Measurements from ENCODE around the gene CAMK2D.

Gene CAMK2D

DNA sequence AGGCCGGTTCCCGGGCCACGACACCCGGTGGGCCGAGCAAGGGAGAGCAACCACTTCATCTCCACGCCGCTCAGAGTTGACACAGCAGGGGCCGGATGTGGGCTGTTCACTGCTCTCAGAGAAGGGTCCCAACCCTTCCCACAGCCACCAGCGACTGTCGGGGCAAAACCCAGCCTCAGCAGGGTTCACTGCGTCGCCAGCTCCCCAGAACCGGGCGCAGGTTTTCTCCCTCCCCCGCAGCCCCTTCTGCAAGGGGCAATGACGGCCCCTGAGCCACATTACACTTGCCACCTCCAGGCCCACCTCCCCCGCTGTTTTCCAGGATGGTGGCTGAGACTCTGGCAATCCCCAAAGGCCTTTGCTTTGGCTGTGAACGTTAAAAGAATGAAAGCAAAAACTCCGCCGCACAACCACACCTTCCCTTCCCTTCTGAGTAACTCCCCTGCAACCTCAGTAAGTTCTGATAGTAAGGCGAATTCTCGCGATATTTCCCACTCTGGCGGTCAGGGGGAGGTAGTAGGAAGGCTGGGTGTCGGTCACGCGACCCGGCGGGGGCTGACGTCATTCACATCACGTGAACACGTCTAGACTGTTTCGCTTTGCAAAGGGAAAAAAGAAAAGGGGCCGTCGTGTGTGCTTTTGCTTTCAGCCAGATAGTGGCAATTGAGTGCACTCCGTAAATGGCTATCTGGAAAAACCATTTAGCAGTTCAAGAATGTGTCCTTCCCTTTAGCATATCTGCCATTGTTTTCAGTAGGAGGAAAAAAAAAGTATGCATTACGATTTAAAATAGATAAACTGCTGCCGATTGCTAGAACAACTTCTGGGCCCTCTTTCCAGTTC lies 869 bp upstream of the CAMK2D start:
- peak; percentile 99 for DNase-seq

GRCh38 chr4:113760795-113761619 lies 531 bp downstream of the CAMK2D start:
- no peak for DNase-seq

GRCh38 chr4:113760094-113760794 lies 1.3 kb downstream of the CAMK2D start:
- no peak for DNase-seq

- no peak for DNase-seq
These were observed 1.8 kb downstream of the CAMK2D start for GRCh38 chr4:113759696-113760093.

DNA sequence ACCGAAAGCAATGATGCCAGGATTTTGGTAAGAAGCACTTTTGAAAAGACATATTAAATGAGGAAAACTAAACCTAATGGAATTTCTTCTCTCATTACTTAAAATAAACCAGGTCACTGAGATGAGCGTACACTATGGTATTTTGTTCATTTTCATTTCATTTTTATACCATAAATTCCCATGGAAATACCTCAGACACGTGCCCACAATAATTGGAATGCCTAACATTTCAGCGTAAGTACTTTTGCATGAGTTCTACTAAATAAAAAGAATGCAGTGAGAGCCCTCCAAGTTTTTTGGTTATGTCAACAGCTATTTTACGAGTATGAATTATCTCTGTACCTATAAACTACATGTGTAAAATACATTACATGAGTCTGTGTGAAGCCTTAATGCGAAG lies 3.2 kb downstream of the CAMK2D start:
- DNase-seq = peak; percentile 22

DNA sequence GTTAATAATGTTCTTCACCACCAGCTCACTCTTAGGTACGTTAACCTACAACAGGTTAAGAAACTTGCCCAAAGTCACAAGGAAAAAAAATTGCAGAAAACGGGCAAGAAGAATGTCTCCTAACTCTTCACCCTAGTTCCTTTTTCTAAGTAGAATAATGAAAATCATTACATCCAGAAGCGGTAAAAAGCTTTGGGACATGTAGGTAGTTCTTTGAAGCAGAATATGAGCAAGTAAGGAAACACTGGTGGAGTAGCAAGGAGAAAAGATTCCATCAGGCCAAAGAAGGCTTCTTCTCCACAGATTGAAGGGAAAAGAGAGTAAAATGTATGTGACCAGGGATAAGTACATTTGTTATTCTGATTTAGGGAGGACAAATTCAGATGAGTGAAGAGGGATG lies 4.1 kb downstream of the CAMK2D start:
- no peak for DNase-seq

DNA sequence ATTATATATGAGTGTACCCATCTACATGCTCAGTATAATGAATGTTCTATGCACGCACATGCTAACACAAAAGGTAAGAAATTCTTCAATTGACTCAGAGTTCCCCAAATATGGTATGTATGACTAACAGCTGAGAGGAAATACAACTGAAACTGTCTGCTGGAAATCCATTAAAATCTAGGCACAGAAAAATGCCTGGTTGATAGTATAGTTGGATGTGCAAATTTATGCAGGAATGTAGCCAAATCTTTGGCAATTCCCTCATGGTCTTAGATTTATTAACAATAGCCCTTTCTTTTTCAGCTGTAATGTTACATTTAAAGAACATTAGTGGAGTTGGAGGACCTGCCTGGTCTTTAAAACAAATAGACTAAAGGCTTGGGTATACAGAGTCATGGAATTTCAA lies 5.5 kb downstream of the CAMK2D start:
- peak; percentile 86 for DNase-seq

DNA sequence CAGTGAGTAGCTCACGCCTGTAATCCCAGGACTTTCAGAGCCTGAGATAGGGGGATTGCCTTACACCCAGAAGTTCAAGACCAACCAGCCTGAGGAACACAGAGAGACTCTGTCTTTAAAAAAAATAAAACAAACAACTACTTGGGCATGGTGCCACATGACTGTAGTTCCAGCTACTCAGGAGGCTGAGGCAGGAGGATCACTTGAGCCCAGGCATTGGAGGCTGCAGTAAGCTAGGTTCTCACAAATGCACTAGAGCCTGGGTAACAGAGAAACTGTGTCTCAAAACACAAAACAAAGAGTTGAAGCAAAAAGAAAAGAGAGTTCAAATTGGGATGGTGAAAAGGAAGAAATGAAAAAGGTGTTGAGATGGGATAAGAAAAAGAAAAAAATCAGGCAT lies 10.8 kb downstream of the CAMK2D start:
- DNase-seq = no peak

DNA sequence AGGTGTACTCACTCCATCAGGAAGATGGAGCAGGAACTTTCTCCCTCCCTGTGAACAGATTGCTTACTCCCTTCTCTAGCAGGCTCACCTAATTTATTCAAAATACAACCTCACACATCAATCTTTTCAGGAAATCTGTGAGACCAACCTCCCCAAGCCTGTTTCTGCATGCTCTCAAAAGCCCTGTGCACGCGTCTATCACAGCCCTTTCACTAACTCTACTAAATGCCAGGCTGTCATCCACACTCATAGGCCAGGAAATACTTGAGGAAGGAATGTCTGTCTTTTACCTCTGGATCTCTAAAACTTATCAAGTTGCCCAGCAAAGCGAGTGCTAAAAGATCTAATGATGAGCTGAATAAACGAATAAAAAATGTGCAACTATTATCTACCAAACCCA lies 11.2 kb downstream of the CAMK2D start:
- DNase-seq = no peak

GRCh38 chr4:113749178-113749577 lies 12.4 kb downstream of the CAMK2D start:
- DNase-seq = no peak

- no peak for DNase-seq
These were observed 13.6 kb downstream of the CAMK2D start for GRCh38 chr4:113747949-113748348.

GRCh38 chr4:113745711-113746110 lies 15.8 kb downstream of the CAMK2D start:
- DNase-seq = no peak

- DNase-seq = no peak
These were observed 16.8 kb downstream of the CAMK2D start for GRCh38 chr4:113744667-113745240.

DNA sequence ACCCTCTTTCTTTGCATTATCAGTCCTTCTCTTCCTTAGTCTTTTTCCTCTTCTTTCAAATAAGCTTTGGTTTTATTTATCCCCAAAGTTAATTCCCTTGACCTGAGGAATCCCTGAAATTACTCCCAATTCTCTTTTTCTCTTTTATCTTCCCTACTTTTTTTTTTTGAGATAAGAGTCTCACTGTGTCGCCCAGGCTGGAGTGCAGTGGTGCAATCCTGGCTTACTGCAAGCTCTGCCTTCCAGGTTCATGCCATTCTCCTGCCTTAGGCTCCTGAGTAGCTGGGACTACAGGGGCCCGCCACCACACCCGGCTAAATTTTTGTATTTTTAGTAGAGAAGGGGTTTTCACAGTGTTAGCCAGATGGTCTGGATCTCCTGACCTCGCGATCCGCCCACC lies 17.8 kb downstream of the CAMK2D start:
- DNase-seq = no peak

DNA sequence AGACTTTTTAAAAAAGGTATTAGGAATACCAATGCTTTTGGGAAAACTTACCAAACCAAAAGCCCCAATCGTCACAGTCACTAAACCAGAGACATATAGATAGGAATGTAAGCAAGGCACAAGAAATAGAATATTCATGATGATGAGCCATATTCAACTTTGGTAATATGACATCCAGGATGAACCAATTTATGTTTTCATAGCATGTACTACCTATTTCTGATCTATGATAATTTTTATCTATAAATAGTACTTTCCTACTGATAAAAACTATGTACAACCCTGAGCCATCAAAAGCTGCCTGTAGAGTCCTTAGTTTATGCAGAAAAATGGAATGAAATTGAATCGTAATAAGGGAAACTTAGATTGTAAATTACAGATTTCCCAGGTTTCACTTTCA lies 18.9 kb downstream of the CAMK2D start:
- DNase-seq = no peak

GRCh38 chr4:113741956-113742355 lies 19.6 kb downstream of the CAMK2D start:
- DNase-seq = no peak

GRCh38 chr4:113740857-113741379 lies 20.6 kb downstream of the CAMK2D start:
- DNase-seq = no peak

DNA sequence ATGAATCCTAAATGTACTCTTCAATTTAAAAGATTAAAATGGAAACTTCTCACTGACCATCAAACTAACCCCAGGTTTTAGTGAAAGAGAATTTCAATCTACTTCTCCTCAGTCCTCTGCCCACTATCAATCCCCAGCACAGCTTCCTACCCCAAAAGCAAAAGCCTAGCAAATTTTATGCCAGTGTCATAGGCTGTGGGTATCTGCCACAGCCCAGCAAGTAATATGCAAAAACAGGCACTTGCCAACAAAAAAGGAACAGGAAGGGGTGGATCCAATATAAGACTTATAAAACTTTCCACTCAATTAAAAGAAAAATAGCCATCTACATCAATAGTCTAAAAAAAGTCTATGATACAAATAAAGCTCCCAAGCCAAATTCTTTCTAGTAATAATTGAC lies 22.3 kb downstream of the CAMK2D start:
- no peak for DNase-seq

DNA sequence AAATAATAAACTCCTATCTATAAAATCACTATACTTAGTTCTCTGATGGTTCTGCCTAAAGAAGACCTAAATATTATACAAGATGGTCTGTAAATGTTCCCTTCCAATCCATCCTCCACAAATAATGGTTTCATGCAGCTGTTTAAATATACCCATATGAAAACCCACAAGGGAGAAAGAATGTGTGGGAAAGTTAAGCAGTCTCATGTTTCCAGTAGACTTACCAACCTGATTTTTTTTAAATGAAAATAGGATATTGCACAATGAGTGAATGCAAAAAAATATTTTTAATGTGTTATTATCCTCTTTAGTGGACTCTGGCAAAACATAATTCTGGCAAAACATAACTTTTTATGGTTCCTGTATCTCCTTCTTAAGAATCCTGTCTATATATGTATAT lies 23.3 kb downstream of the CAMK2D start:
- DNase-seq = no peak

DNA sequence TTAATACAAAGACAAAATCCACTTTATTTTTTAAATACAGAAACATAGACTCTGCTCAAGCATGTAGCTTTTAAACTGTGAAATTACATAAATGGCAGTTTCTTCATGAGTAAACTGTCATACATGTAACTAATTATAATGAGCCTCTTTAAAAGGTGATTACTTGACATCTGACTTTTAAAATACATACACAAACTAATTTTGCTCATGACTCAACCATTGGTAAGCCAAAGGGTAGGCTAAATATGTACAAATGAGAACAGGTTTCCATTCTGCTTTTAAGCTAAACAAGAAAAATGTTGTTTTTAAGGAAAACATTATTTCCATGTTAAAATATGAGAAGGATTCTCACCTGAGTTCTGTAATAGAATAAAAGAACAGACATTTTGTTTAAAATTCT lies 27.9 kb downstream of the CAMK2D start:
- no peak for DNase-seq

DNA sequence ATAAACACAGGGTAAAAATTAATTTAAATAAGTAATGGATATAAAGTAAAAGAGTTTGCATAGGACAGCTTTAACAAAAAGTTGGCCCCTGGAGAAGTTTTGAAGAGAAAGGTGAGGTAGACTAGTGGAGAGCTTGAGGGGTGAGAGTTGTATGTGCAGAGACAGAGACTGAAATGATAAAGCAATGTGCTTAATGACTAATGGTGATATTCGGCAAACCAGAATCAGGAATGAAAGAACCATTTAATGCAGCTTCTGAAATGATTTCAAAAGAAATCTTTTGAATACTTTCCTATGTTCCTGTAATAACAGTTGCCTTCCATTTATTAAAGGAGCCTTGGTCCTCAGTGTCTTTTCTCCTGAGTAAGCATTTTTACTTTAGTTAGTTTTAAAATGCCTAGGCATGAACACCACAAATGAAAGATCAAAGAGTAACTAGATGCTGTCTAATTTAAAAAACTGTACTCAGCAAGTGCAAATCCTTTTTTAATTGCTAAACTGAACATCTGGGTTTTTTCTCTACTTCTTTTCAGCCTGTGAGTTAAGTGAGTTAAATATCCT lies 28.5 kb downstream of the CAMK2D start:
- no peak for DNase-seq

- DNase-seq = no peak
These were observed 30.9 kb downstream of the CAMK2D start for GRCh38 chr4:113730467-113731216.
